Vagina (tissue), 2 donors: ENCODE results near the gene DMTF1. TPM values are rescaled to one million over a fixed set of nuclear protein-coding genes. Genes with fewer than 3 reads are reported as not detected.

Experiments used
- DNase-seq, 2 donors: peaks; one replicate each; pipeline ENCODE4 v3.0.0-alpha.2; 2017; ENCODE audit errors: extremely low spot score in 2 of 2
- H3K27ac ChIP-seq: fragments of 200-600 bp; sonication (generic); one replicate; pipeline ENCODE4 v1.5.1; 2019
- H3K27me3 ChIP-seq: fragments of 200-600 bp; sonication (generic); one replicate; pipeline ENCODE4 v1.5.1; 2019
- H3K36me3 ChIP-seq, 2 donors: fragments of 200-600 bp; sonication (generic); one replicate each; pipeline ENCODE4 v1.5.1; 2017 to 2019
- H3K4me1 ChIP-seq: fragments of 200-600 bp; sonication (generic); one replicate; pipeline ENCODE4 v1.5.1; 2019
- H3K4me3 ChIP-seq, 2 donors: fragments of 200-600 bp; sonication (generic); 1 replicate in 1 of 2; 2 replicates in 1 of 2; pipeline ENCODE4 v1.5.1; 2016 to 2019
- H3K9me3 ChIP-seq: fragments of 200-600 bp; sonication (generic); one replicate; pipeline ENCODE4 v1.5.1; 2019
- CTCF ChIP-seq, 3 experiments: fragments of 450-650 bp in 2 of 3; fragments of 200-600 bp in 1 of 3; sonication (generic) in 1 of 3; IDR thresholded peaks; one replicate each; pipeline ENCODE4 v1.5.1; 2017 to 2019; ENCODE audit warnings: antibody characterized with exemption in 3 of 3, mild to moderate bottlenecking in 2 of 3, moderate library complexity in 2 of 3
- POLR2A ChIP-seq, 2 donors: fragments of 450-650 bp; IDR thresholded peaks; one replicate each; pipeline ENCODE4 v1.6.1; 2017; ENCODE audit warnings: antibody characterized with exemption in 2 of 2, mild to moderate bottlenecking in 2 of 2, moderate library complexity in 2 of 2
- POLR2AphosphoS5 ChIP-seq, 2 donors: sonication (generic); formaldehyde crosslinking; IDR thresholded peaks; one replicate each; pipeline ENCODE4 v1.9.0; 2017; ENCODE audit warnings: antibody characterized with exemption in 2 of 2, mild to moderate bottlenecking in 2 of 2, low read depth in 1 of 2; ENCODE audit not compliant: insufficient read depth in 1 of 2
- intact Hi-C: fragments of 100-400 bp; cut with DNase I; formaldehyde crosslinking; loops from one replicate; pipeline ENCODE4 v1.15.1; 2023
- total RNA-seq: library from RNA; depleted of rRNA; stranded (reverse); fragments of >200 nt; gene quantifications from one replicate; pipeline ENCODE4 v1.2.3, GENCODE V29; 2016

The DMTF1 gene
- total RNA-seq, 1 donor from 2014 or later: 86.9 TPM

- Histone ChIP-seq H3K4me1 (peaks cover 2% of the 10 kb centered on the region), H3K9me3 (no peaks in the 10 kb centered on the region), H3K27me3 (no peaks in the 10 kb centered on the region), H3K4me3 (no peak overlapping the region), H3K27ac (no peak overlapping the region), H3K36me3 (peaks cover 4 to 84% of the 10 kb centered on the region in 2 donors)
- no peak for DNase-seq
- intact Hi-C loops: no loop called here
- no peak for TF ChIP-seq POLR2A (IDR thresholded peaks at IDR 0.05)
- no peak for TF ChIP-seq CTCF (IDR thresholded peaks at IDR 0.05)
- TF ChIP-seq POLR2AphosphoS5 (IDR thresholded peaks at IDR 0.05; ENCODE audit: insufficient read depth in 1 of 2, low read depth in 1 of 2): no peak
Observed at GRCh38 chr7:87188930-87189329, 36.7 kb downstream of the DMTF1 start.

- intact Hi-C loops: no loop called here
- Histone ChIP-seq H3K36me3 (peaks cover 4 to 81% of the 10 kb centered on the region in 2 donors), H3K27ac (no peak overlapping the region), H3K9me3 (no peaks in the 10 kb centered on the region), H3K27me3 (no peaks in the 10 kb centered on the region), H3K4me3 (no peak overlapping the region), H3K4me1 (no peaks in the 10 kb centered on the region)
- no peak for TF ChIP-seq POLR2AphosphoS5 (IDR thresholded peaks at IDR 0.05; ENCODE audit: insufficient read depth in 1 of 2, low read depth in 1 of 2)
- no peak for DNase-seq
Observed at GRCh38 chr7:87190783-87191182, 38.5 kb downstream of the DMTF1 start.

- H3K36me3 ChIP-seq: peaks cover 4 to 66% of the 10 kb centered on the region in 2 donors
- intact Hi-C loops: no loop called here
- H3K27ac ChIP-seq: no peak overlapping the region
- no peaks in the 10 kb centered on the region for H3K27me3 ChIP-seq
- no peaks in the 10 kb centered on the region for H3K9me3 ChIP-seq
- H3K4me3 ChIP-seq: no peak overlapping the region
- DNase-seq: no peak
- H3K4me1 ChIP-seq: no peaks in the 10 kb centered on the region
- TF ChIP-seq CTCF (IDR thresholded peaks at IDR 0.05) (no peak), POLR2A (IDR thresholded peaks at IDR 0.05) (no peak)
Observed at GRCh38 chr7:87192784-87193487, 40.7 kb downstream of the DMTF1 start.

- TF ChIP-seq POLR2A (IDR thresholded peaks at IDR 0.05) (no peak), CTCF (IDR thresholded peaks at IDR 0.05) (no peak), POLR2AphosphoS5 (IDR thresholded peaks at IDR 0.05; ENCODE audit: insufficient read depth in 1 of 2, low read depth in 1 of 2) (no peak)
- H3K27ac ChIP-seq: no peak overlapping the region
- peaks cover 4 to 58% of the 10 kb centered on the region in 2 donors for H3K36me3 ChIP-seq
- intact Hi-C loops: no loop called here
- no peaks in the 10 kb centered on the region for H3K9me3 ChIP-seq
- no peaks in the 10 kb centered on the region for H3K4me1 ChIP-seq
- H3K27me3 ChIP-seq: no peaks in the 10 kb centered on the region
- DNase-seq: no peak
- no peak overlapping the region for H3K4me3 ChIP-seq
Observed at GRCh38 chr7:87193912-87194311, 41.7 kb downstream of the DMTF1 start.

GRCh38 chr7:87199241-87199640 is 47.0 kb downstream of the DMTF1 start:
- TF ChIP-seq POLR2A (IDR thresholded peaks at IDR 0.05): no peak
- no peak for TF ChIP-seq CTCF (IDR thresholded peaks at IDR 0.05)
- TF ChIP-seq POLR2AphosphoS5 (IDR thresholded peaks at IDR 0.05; ENCODE audit: insufficient read depth in 1 of 2, low read depth in 1 of 2): no peak
- DNase-seq: no peak
- H3K4me3 ChIP-seq: no peak overlapping the region
- peaks cover 20% of the 10 kb centered on the region for H3K4me1 ChIP-seq
- no peak overlapping the region for H3K27ac ChIP-seq
- intact Hi-C loops: no loop called here
- H3K36me3 ChIP-seq: peaks cover 0 to 17% of the 10 kb centered on the region in 2 donors
- H3K9me3 ChIP-seq: no peaks in the 10 kb centered on the region
- H3K27me3 ChIP-seq: no peaks in the 10 kb centered on the region
